DND-41 (cell line): ENCODE measurements around the gene CD83.

Experiments
- ATAC-seq: fragments of 200-7000 bp; cut with Tn5 transposase; 3 replicates; pipeline ENCODE4 v1.9.1; 2021; ENCODE audit warnings: low read depth; ENCODE audit not compliant: insufficient read depth
- DNase-seq: peaks from one replicate; pipeline ENCODE4 v3.0.0-alpha.2; 2020
- H2AFZ ChIP-seq: 2 replicates; pipeline ENCODE4 v1.6.0; 2012; ENCODE audit warnings: low read depth, low read length
- H3K27ac ChIP-seq: 2 replicates; pipeline ENCODE4 v1.5.1; 2012; ENCODE audit warnings: low read length, inconsistent platforms
- H3K27me3 ChIP-seq: fragments of 200-600 bp; sonication (generic); 2 replicates; pipeline ENCODE4 v1.6.0; 2012; ENCODE audit warnings: low read length, mild to moderate bottlenecking, inconsistent platforms; ENCODE audit not compliant: insufficient read depth, poor library complexity
- H3K36me3 ChIP-seq: 2 replicates; pipeline ENCODE4 v1.5.1; 2012; ENCODE audit warnings: low read length, inconsistent platforms; ENCODE audit not compliant: insufficient read depth
- H3K4me1 ChIP-seq: 2 replicates; pipeline ENCODE4 v1.5.1; 2012; ENCODE audit warnings: mild to moderate bottlenecking, low read length; ENCODE audit not compliant: insufficient read depth
- H3K4me2 ChIP-seq: 2 replicates; pipeline ENCODE4 v1.6.0; 2012; ENCODE audit warnings: mild to moderate bottlenecking, moderate library complexity, low read length, inconsistent platforms; ENCODE audit not compliant: insufficient read depth
- H3K4me3 ChIP-seq, 2 experiments: fragments of 200-600 bp in 1 of 2; shearing (Covaris generic) in 1 of 2; 2 replicates each; pipeline ENCODE4 v1.5.1; 2012 to 2016; ENCODE audit warnings: inconsistent platforms in 2 of 2, low read length in 2 of 2, mild to moderate bottlenecking in 2 of 2, low read depth in 1 of 2, moderate library complexity in 1 of 2
- H3K79me2 ChIP-seq: 2 replicates; pipeline ENCODE4 v1.6.0; 2012; ENCODE audit warnings: low read length, inconsistent platforms; ENCODE audit not compliant: insufficient read depth
- H3K9ac ChIP-seq: 2 replicates; pipeline ENCODE4 v1.6.0; 2012; ENCODE audit warnings: low read depth, mild to moderate bottlenecking, inconsistent platforms, low read length, moderate library complexity
- H3K9me3 ChIP-seq: 2 replicates; pipeline ENCODE4 v1.5.1; 2012; ENCODE audit warnings: low read length, moderate library complexity, mild to moderate bottlenecking, inconsistent platforms; ENCODE audit not compliant: insufficient read depth, severe bottlenecking
- H4K20me1 ChIP-seq: 2 replicates; pipeline ENCODE4 v1.6.0; 2012; ENCODE audit warnings: low read length; ENCODE audit not compliant: insufficient read depth
- EZH2 ChIP-seq: IDR thresholded peaks from 3 replicates; pipeline ENCODE4 v1.6.1; 2012; ENCODE audit warnings: borderline replicate concordance, low read depth, mild to moderate bottlenecking, moderate library complexity, low read length, inconsistent platforms; ENCODE audit not compliant: severe bottlenecking
- TF ChIP-seq, protein P1 (sequence below): IDR thresholded peaks from 2 replicates; pipeline ENCODE4 v1.5.1; 2012; ENCODE audit warnings: borderline replicate concordance, low read length, moderate library complexity, mild to moderate bottlenecking; ENCODE audit not compliant: poor library complexity, severe bottlenecking; ENCODE audit errors: extremely low read depth

Gene CD83

DNA sequence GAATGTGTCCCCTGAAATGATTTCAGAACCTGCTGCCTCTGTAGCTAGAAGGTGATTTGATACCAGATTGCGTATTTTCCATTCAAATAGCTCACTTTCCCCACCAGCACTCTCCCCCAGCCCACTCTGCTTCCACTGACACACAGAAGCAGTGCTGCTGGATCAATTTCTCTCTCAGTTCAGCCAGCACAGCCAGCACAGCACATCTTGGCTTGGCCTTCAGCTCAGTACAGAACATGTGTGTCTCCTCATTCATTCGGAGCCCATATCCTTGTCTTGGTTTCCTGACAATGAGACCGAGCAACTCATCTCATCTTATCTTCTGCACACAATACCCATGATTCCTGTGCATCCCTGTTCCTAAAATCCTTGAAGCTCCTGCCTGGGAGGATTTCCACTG lies 33.8 kb upstream of the CD83 start:
- Histone ChIP-seq H3K36me3 (no peaks in the 10 kb centered on the region), H4K20me1 (no peaks in the 10 kb centered on the region), H3K4me1 (no peaks in the 10 kb centered on the region), H3K9ac (no peak overlapping the region), H3K4me3 (no peak overlapping the region), H3K27me3 (peaks cover 2% of the 10 kb centered on the region), H3K9me3 (no peaks in the 10 kb centered on the region), H3K27ac (no peak overlapping the region), H2AFZ (no peak overlapping the region), H3K4me2 (no peak overlapping the region), H3K79me2 (no peaks in the 10 kb centered on the region)
- ATAC-seq (no peak), DNase-seq (no peak)
- TF ChIP-seq, protein P1, sequence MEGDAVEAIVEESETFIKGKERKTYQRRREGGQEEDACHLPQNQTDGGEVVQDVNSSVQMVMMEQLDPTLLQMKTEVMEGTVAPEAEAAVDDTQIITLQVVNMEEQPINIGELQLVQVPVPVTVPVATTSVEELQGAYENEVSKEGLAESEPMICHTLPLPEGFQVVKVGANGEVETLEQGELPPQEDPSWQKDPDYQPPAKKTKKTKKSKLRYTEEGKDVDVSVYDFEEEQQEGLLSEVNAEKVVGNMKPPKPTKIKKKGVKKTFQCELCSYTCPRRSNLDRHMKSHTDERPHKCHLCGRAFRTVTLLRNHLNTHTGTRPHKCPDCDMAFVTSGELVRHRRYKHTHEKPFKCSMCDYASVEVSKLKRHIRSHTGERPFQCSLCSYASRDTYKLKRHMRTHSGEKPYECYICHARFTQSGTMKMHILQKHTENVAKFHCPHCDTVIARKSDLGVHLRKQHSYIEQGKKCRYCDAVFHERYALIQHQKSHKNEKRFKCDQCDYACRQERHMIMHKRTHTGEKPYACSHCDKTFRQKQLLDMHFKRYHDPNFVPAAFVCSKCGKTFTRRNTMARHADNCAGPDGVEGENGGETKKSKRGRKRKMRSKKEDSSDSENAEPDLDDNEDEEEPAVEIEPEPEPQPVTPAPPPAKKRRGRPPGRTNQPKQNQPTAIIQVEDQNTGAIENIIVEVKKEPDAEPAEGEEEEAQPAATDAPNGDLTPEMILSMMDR, result no peak
- no peak for TF ChIP-seq EZH2

DNA sequence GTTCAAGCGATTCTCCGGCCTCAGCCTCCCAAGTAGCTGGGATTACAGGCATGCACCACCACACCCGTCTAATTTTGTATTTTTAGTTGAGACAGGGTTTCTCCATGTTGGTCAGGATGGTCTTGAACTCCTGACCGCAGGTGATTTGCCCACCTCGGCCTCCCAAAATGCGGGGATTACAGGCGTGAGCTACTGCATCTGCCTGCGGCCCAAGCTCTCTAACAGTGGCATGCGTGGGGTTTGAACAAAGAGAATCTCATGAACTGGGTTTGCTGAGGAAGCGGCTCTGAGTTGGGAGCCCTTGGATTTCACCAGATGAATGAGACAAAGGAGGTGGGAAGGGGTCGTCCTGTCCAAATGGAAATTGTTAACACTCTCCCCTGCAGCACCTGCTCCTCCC lies 33.2 kb upstream of the CD83 start:
- Histone ChIP-seq H3K4me3 (no peak overlapping the region), H3K27ac (no peak overlapping the region), H3K36me3 (no peaks in the 10 kb centered on the region), H3K9me3 (no peaks in the 10 kb centered on the region), H3K9ac (no peak overlapping the region), H3K79me2 (no peaks in the 10 kb centered on the region), H2AFZ (no peak overlapping the region), H4K20me1 (no peaks in the 10 kb centered on the region), H3K27me3 (peaks cover 2% of the 10 kb centered on the region), H3K4me2 (no peak overlapping the region), H3K4me1 (no peaks in the 10 kb centered on the region)
- TF ChIP-seq, protein P1, result no peak
- DNase-seq (no peak), ATAC-seq (no peak)

DNA sequence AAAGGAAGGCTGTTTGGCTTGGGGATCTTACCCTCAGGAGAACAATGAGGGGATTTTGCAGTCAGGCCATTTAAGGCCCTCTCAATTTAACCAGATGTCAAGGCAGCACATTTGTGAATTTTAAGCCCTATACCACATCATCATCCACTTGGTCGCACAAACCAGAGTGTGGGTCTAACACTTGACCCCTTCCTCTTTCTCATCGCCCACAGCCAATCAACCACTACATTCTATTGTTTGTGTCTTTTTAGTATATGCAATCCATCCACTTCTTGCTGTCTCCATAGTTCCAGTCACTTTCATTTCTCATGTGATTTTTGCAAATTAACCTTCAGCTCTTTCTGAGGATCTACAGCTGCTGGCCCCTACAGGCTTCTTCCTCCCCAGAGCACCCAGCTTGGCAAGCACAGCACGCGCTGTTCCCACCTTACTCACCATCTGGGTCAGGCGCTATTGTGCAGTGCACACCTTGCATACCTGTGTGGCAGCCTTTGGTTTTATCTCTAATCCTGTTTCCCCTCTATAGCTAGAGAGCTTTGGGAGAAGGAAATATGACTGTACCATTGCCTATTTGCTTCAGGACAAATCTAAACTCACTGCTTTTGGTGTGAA lies 32.3 kb upstream of the CD83 start:
- no peak for TF ChIP-seq EZH2
- TF ChIP-seq, protein P1, result no peak
- Histone ChIP-seq H3K9me3 (no peaks in the 10 kb centered on the region), H3K27ac (no peak overlapping the region), H3K27me3 (peaks cover 2% of the 10 kb centered on the region), H4K20me1 (no peaks in the 10 kb centered on the region), H3K4me3 (no peak overlapping the region), H3K79me2 (no peaks in the 10 kb centered on the region), H3K36me3 (no peaks in the 10 kb centered on the region), H3K4me2 (no peak overlapping the region), H3K4me1 (no peaks in the 10 kb centered on the region), H3K9ac (no peak overlapping the region), H2AFZ (no peak overlapping the region)
- DNase-seq, result no peak
- no peak for ATAC-seq

DNA sequence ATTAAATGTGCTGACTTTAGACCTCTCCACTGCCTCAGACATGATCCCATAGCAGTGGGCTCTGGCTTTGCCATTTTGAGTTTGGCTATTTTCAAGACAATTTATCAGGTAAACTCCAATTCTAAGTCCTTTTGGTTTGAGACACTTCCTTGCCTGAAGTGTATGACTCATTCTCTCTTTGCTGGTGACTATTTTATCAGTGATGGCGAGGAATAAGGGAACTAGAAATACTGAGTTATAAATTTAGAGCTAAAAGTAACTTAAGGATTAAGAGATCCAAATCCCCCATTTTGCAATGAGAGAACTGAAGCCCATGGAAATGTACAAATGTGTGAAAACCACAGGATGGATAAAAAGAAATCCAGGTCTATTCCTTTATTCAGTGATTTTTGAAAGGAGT lies 30.9 kb upstream of the CD83 start:
- Histone ChIP-seq H3K4me2 (no peak overlapping the region), H3K79me2 (no peaks in the 10 kb centered on the region), H3K27me3 (peaks cover 6% of the 10 kb centered on the region), H3K4me1 (no peaks in the 10 kb centered on the region), H3K9ac (no peak overlapping the region), H3K27ac (no peak overlapping the region), H4K20me1 (no peaks in the 10 kb centered on the region), H3K36me3 (no peaks in the 10 kb centered on the region), H3K4me3 (no peak overlapping the region), H3K9me3 (no peaks in the 10 kb centered on the region), H2AFZ (no peak overlapping the region)
- no peak for ATAC-seq
- TF ChIP-seq, protein P1, result no peak
- TF ChIP-seq EZH2, result no peak
- DNase-seq, result no peak
